GM08714 (cell line): ENCODE data around the gene ARID1A.
"Not testable (repeated sequence)": the region's sequence is repeated elsewhere in the genome, so short reads cannot be mapped to it uniquely, and the experiment has no call there.

Source experiments
- H3K4me3 ChIP-seq: fragments of 200-500 bp; sonication (Bioruptor generic); 2 replicates; pipeline ENCODE4 v1.5.1; 2014; ENCODE audit warnings: mild to moderate bottlenecking, low read length, inconsistent platforms
- ZNF274 ChIP-seq: IDR thresholded peaks from 2 replicates; pipeline ENCODE4 v1.6.1; 2012; ENCODE audit warnings: mild to moderate bottlenecking, low read depth, low read length

ARID1A gene

GRCh38 chr1:26704629-26705028, 8.8 kb downstream of the ARID1A start:
- no peak for TF ChIP-seq ZNF274
- no peak overlapping the region for H3K4me3 ChIP-seq

- not testable (repeated sequence) for H3K4me3 ChIP-seq
Observed at GRCh38 chr1:26705227-26705626, 9.4 kb downstream of the ARID1A start.

GRCh38 chr1:26705788-26706311, 10.0 kb downstream of the ARID1A start:
- no peak for TF ChIP-seq ZNF274
- peak overlapping the region; percentile 33 for H3K4me3 ChIP-seq

- peak overlapping the region; percentile 33 for H3K4me3 ChIP-seq
- no peak for TF ChIP-seq ZNF274
Observed at GRCh38 chr1:26706315-26706714, 10.5 kb downstream of the ARID1A start.

GRCh38 chr1:26710811-26711210, 15.0 kb downstream of the ARID1A start:
- no peak for TF ChIP-seq ZNF274

GRCh38 chr1:26711777-26712176, 16.0 kb downstream of the ARID1A start:
- no peak for TF ChIP-seq ZNF274

More at GRCh38 chr1:26710811-26711210, 15.0 kb downstream of the ARID1A start:
- no peak overlapping the region for H3K4me3 ChIP-seq

GRCh38 chr1:26717017-26717491, 21.2 kb downstream of the ARID1A start:
- TF ChIP-seq ZNF274: no peak
- H3K4me3 ChIP-seq: no peak overlapping the region

More at GRCh38 chr1:26711777-26712176, 16.0 kb downstream of the ARID1A start:
- no peak overlapping the region for H3K4me3 ChIP-seq

GRCh38 chr1:26719205-26719604, 23.4 kb downstream of the ARID1A start:
- H3K4me3 ChIP-seq: no peak overlapping the region
- TF ChIP-seq ZNF274: no peak

- TF ChIP-seq ZNF274: no peak
- H3K4me3 ChIP-seq: no peak overlapping the region
Observed at GRCh38 chr1:26721669-26722355, 26.0 kb downstream of the ARID1A start.

GRCh38 chr1:26723013-26723991, 27.5 kb downstream of the ARID1A start:
- peak overlapping the region; percentile 43; the same call in 1 of the 2 replicates for H3K4me3 ChIP-seq
- no peak for TF ChIP-seq ZNF274

GRCh38 chr1:26724118-26724517, 28.3 kb downstream of the ARID1A start:
- no peak for TF ChIP-seq ZNF274
- H3K4me3 ChIP-seq: peak overlapping the region; percentile 43; the same call in 1 of the 2 replicates

- peak overlapping the region; percentile 43; the same call in 1 of the 2 replicates for H3K4me3 ChIP-seq
Observed at GRCh38 chr1:26724926-26725325, 29.1 kb downstream of the ARID1A start.

GRCh38 chr1:26725904-26726303, 30.1 kb downstream of the ARID1A start:
- H3K4me3 ChIP-seq: not testable (repeated sequence)

More at GRCh38 chr1:26724926-26725325, 29.1 kb downstream of the ARID1A start:
- TF ChIP-seq ZNF274: no peak

- H3K4me3 ChIP-seq: no peak overlapping the region
- no peak for TF ChIP-seq ZNF274
Observed at GRCh38 chr1:26726784-26727183, 31.0 kb downstream of the ARID1A start.

- TF ChIP-seq ZNF274: no peak
- H3K4me3 ChIP-seq: no peak overlapping the region
Observed at GRCh38 chr1:26727476-26727875, 31.7 kb downstream of the ARID1A start.
